ENCODE data around the gene CERS5. TPM values are rescaled to one million over a fixed set of nuclear protein-coding genes. Genes with fewer than 3 reads are reported as not detected.
A peak's percentile ranks its signal among the peaks of the same experiment; 100 is the strongest.
"Not testable (repeated sequence)": the region's sequence is repeated elsewhere in the genome, so short reads cannot be mapped to it uniquely, and the experiment has no call there.

The CERS5 gene
- total RNA-seq, 5 donors from 2014 or later (not counting 1 experiment from before 2014, with no cell fraction given) = 41.1 to 58.5 (median 46.2) TPM

GRCh38 chr12:50156641-50157040, 10.5 kb downstream of the CERS5 start:
- H3K27me3 Mint-ChIP-seq = no peaks in the 10 kb centered on the region
- no peak overlapping the region for H3K27ac Mint-ChIP-seq
- no peak overlapping the region for H3K27ac ChIP-seq (ENCODE audit: low read length)

GRCh38 chr12:50154947-50155346, 12.2 kb downstream of the CERS5 start:
- H3K27me3 Mint-ChIP-seq; POLR2A ChIA-PET; H3K27me3 ChIP-seq (replicated peaks in 1 of 2; ENCODE audit: control insufficient read depth in 2 of 2, extremely low read depth in 1 of 2, insufficient read depth in 2 of 2, low read length in 1 of 2); ATAC-seq (replicated peaks in 1 of 4); H3K4me3 ChIP-seq (ENCODE audit: control insufficient read depth in 1 of 2, extremely low read depth in 1 of 2, low read length in 1 of 2); H3K9me3 ChIP-seq; DNase-seq; H3K27ac ChIP-seq (ENCODE audit: low read length); H3K36me3 Mint-ChIP-seq; H3K4me3 Mint-ChIP-seq; H3K36me3 ChIP-seq (ENCODE audit: control insufficient read depth in 2 of 2, extremely low read depth in 1 of 2, insufficient read depth in 1 of 2, low read length in 1 of 2); H3K27ac Mint-ChIP-seq; H3K4me1 ChIP-seq (ENCODE audit: control insufficient read depth in 1 of 2, extremely low read depth in 1 of 2, insufficient read depth in 2 of 2, low read length in 2 of 2); H3K9me3 Mint-ChIP-seq: not testable (repeated sequence)
- CTCF ChIA-PET = interaction anchor here (0.5 to 2.0 kb wide), 2 partner anchors 43 to 1077 kb away, joined by 8 read pairs; partner anchors contain the start of gene COX14 (in 1 of the 2)
- peaks cover 25 to 28% (median 28%) of the 10 kb centered on the region in 3 donors for H3K4me1 Mint-ChIP-seq
- no CpG with 5 or more reads among the region's 5 CpGs for WGBS (ENCODE audit: insufficient coverage)

More at GRCh38 chr12:50156641-50157040, 10.5 kb downstream of the CERS5 start:
- Histone ChIP-seq H3K36me3 (ENCODE audit: control insufficient read depth in 2 of 2, extremely low read depth in 1 of 2, insufficient read depth in 1 of 2, low read length in 1 of 2) (peaks cover 3 to 7% of the 10 kb centered on the region in 2 donors), H3K9me3 (no peaks in the 10 kb centered on the region), H3K4me1 (ENCODE audit: control insufficient read depth in 1 of 2, extremely low read depth in 1 of 2, insufficient read depth in 2 of 2, low read length in 2 of 2) (no peaks in the 10 kb centered on the region), H3K4me3 (ENCODE audit: control insufficient read depth in 1 of 2, extremely low read depth in 1 of 2, low read length in 1 of 2) (no peak overlapping the region), H3K27me3 (replicated peaks in 1 of 2; ENCODE audit: control insufficient read depth in 2 of 2, extremely low read depth in 1 of 2, insufficient read depth in 2 of 2, low read length in 1 of 2) (no peaks in the 10 kb centered on the region)
- CTCF ChIA-PET = interaction anchor here in 1 of 2 donors (0.7 to 1.0 kb wide), 2 partner anchors 16 to 67 kb away, joined by 3 read pairs; no protein-coding TSS in a partner anchor
- ATAC-seq (replicated peaks in 1 of 4) (no peak), DNase-seq (no peak)
- Mint-ChIP-seq H3K36me3 (peaks cover 10% of the 10 kb centered on the region), H3K9me3 (no peaks in the 10 kb centered on the region), H3K4me1 (peaks cover 29 to 30% (median 29%) of the 10 kb centered on the region in 3 donors), H3K4me3 (no peak overlapping the region)
- POLR2A ChIA-PET = no interaction called here

GRCh38 chr12:50151047-50151687, 16.0 kb downstream of the CERS5 start:
- Mint-ChIP-seq H3K36me3 (no peaks in the 10 kb centered on the region), H3K4me3 (no peak overlapping the region), H3K27ac (peak overlapping the region; percentile 4 to 17), H3K27me3 (no peaks in the 10 kb centered on the region), H3K9me3 (no peaks in the 10 kb centered on the region), H3K4me1 (peaks cover 11 to 20% (median 20%) of the 10 kb centered on the region in 3 donors)
- peaks cover 6 to 7% of the 10 kb centered on the region in 2 donors for H3K36me3 ChIP-seq (ENCODE audit: control insufficient read depth in 2 of 2, extremely low read depth in 1 of 2, insufficient read depth in 1 of 2, low read length in 1 of 2)
- DNase-seq (no peak), ATAC-seq (replicated peaks in 1 of 4) (no peak)
- H3K9me3 ChIP-seq = no peaks in the 10 kb centered on the region
- ChIA-PET POLR2A (interaction anchor here in 1 of 2 donors (0.6 kb wide), 1 partner anchor 59 kb away, joined by 6 read pairs; no protein-coding TSS in a partner anchor), CTCF (no interaction called here)
- WGBS (ENCODE audit: insufficient coverage) = 75% methylated on average over 1 of the region's 1 CpG
- H3K27me3 ChIP-seq (replicated peaks in 1 of 2; ENCODE audit: control insufficient read depth in 2 of 2, extremely low read depth in 1 of 2, insufficient read depth in 2 of 2, low read length in 1 of 2) = no peaks in the 10 kb centered on the region
- H3K4me1 ChIP-seq (ENCODE audit: control insufficient read depth in 1 of 2, extremely low read depth in 1 of 2, insufficient read depth in 2 of 2, low read length in 2 of 2) = no peaks in the 10 kb centered on the region
- H3K4me3 ChIP-seq (ENCODE audit: control insufficient read depth in 1 of 2, extremely low read depth in 1 of 2, low read length in 1 of 2) = no peak overlapping the region
- H3K27ac ChIP-seq (ENCODE audit: low read length) = no peak overlapping the region

- ATAC-seq (replicated peaks in 1 of 4) = no peak
- CTCF ChIA-PET = no interaction called here
- no peak overlapping the region for H3K4me3 ChIP-seq (ENCODE audit: control insufficient read depth in 1 of 2, extremely low read depth in 1 of 2, low read length in 1 of 2)
- H3K27me3 ChIP-seq (replicated peaks in 1 of 2; ENCODE audit: control insufficient read depth in 2 of 2, extremely low read depth in 1 of 2, insufficient read depth in 2 of 2, low read length in 1 of 2) = no peaks in the 10 kb centered on the region
- Mint-ChIP-seq H3K27me3 (no peaks in the 10 kb centered on the region), H3K4me3 (no peak overlapping the region), H3K4me1 (peaks cover 16 to 25% (median 23%) of the 10 kb centered on the region in 3 donors), H3K27ac (peak overlapping the region in 1 of 2 donors; percentile 52), H3K36me3 (no peaks in the 10 kb centered on the region), H3K9me3 (no peaks in the 10 kb centered on the region)
- no peaks in the 10 kb centered on the region for H3K9me3 ChIP-seq
- no peak for DNase-seq
- H3K27ac ChIP-seq (ENCODE audit: low read length) = no peak overlapping the region
- peaks cover 6 to 7% of the 10 kb centered on the region in 2 donors for H3K36me3 ChIP-seq (ENCODE audit: control insufficient read depth in 2 of 2, extremely low read depth in 1 of 2, insufficient read depth in 1 of 2, low read length in 1 of 2)
- no peaks in the 10 kb centered on the region for H3K4me1 ChIP-seq (ENCODE audit: control insufficient read depth in 1 of 2, extremely low read depth in 1 of 2, insufficient read depth in 2 of 2, low read length in 2 of 2)
- POLR2A ChIA-PET = interaction anchor here in 1 of 2 donors (0.7 kb wide), 1 partner anchor 34 kb away, joined by 4 read pairs; no protein-coding TSS in a partner anchor
- 40% methylated on average over 1 of the region's 3 CpGs for WGBS (ENCODE audit: insufficient coverage)
Measured at GRCh38 chr12:50149311-50149710, 17.9 kb downstream of the CERS5 start.

- WGBS (ENCODE audit: insufficient coverage) = 100% methylated on average over 1 of the region's 6 CpGs
- ChIA-PET POLR2A (interaction anchor here (0.7 kb wide), 2 partner anchors 12 to 133 kb away, joined by 7 to 9 read pairs; no protein-coding TSS in a partner anchor), CTCF (interaction anchor here in 1 of 2 donors (0.6 kb wide), 1 partner anchor 689 kb away, joined by 9 read pairs; no protein-coding TSS in a partner anchor)
Measured at GRCh38 chr12:50148011-50148410, 19.2 kb downstream of the CERS5 start.

GRCh38 chr12:50147281-50147680, 19.9 kb downstream of the CERS5 start:
- ATAC-seq (replicated peaks in 1 of 4) (no peak), DNase-seq (no peak)
- Histone ChIP-seq H3K4me1 (ENCODE audit: control insufficient read depth in 1 of 2, extremely low read depth in 1 of 2, insufficient read depth in 2 of 2, low read length in 2 of 2) (no peaks in the 10 kb centered on the region), H3K9me3 (no peaks in the 10 kb centered on the region), H3K27me3 (replicated peaks in 1 of 2; ENCODE audit: control insufficient read depth in 2 of 2, extremely low read depth in 1 of 2, insufficient read depth in 2 of 2, low read length in 1 of 2) (no peaks in the 10 kb centered on the region), H3K36me3 (ENCODE audit: control insufficient read depth in 2 of 2, extremely low read depth in 1 of 2, insufficient read depth in 1 of 2, low read length in 1 of 2) (peaks cover 3 to 20% of the 10 kb centered on the region in 2 donors), H3K27ac (ENCODE audit: low read length) (no peak overlapping the region), H3K4me3 (ENCODE audit: control insufficient read depth in 1 of 2, extremely low read depth in 1 of 2, low read length in 1 of 2) (no peak overlapping the region)
- Mint-ChIP-seq H3K27me3 (no peaks in the 10 kb centered on the region), H3K4me3 (no peak overlapping the region), H3K4me1 (peaks cover 16 to 23% (median 23%) of the 10 kb centered on the region in 3 donors), H3K36me3 (peaks cover 12% of the 10 kb centered on the region), H3K9me3 (no peaks in the 10 kb centered on the region), H3K27ac (no peak overlapping the region)
- CTCF ChIA-PET = interaction anchor here (0.5 to 1.6 kb wide), 3 partner anchors 26 to 1289 kb away, joined by 4 read pairs; no protein-coding TSS in a partner anchor
- POLR2A ChIA-PET = interaction anchor here (0.6 to 0.7 kb wide), 3 partner anchors 133 to 843 kb away, joined by 3 to 9 read pairs (median 3); no protein-coding TSS in a partner anchor
- no CpG with 5 or more reads among the region's 4 CpGs for WGBS (ENCODE audit: insufficient coverage)

More at GRCh38 chr12:50148011-50148410, 19.2 kb downstream of the CERS5 start:
- H3K4me3 Mint-ChIP-seq; ATAC-seq (replicated peaks in 1 of 4); DNase-seq; H3K27ac ChIP-seq (ENCODE audit: low read length); H3K4me3 ChIP-seq (ENCODE audit: control insufficient read depth in 1 of 2, extremely low read depth in 1 of 2, low read length in 1 of 2); H3K36me3 Mint-ChIP-seq; H3K9me3 Mint-ChIP-seq; H3K27me3 ChIP-seq (replicated peaks in 1 of 2; ENCODE audit: control insufficient read depth in 2 of 2, extremely low read depth in 1 of 2, insufficient read depth in 2 of 2, low read length in 1 of 2); H3K27me3 Mint-ChIP-seq; H3K9me3 ChIP-seq; H3K4me1 ChIP-seq (ENCODE audit: control insufficient read depth in 1 of 2, extremely low read depth in 1 of 2, insufficient read depth in 2 of 2, low read length in 2 of 2); H3K27ac Mint-ChIP-seq: not testable (repeated sequence)
- H3K4me1 Mint-ChIP-seq = peaks cover 16 to 25% (median 23%) of the 10 kb centered on the region in 3 donors
- H3K36me3 ChIP-seq (ENCODE audit: control insufficient read depth in 2 of 2, extremely low read depth in 1 of 2, insufficient read depth in 1 of 2, low read length in 1 of 2) = peaks cover 0 to 16% of the 10 kb centered on the region in 2 donors
